Skeletal muscle satellite cell (primary cell): ENCODE measurements around the gene TLCD1. TPM values are rescaled to one million over a fixed set of nuclear protein-coding genes. Genes with fewer than 3 reads are reported as not detected.

Source experiments
- H3K27me3 ChIP-seq: 2 replicates; pipeline ENCODE4 v1.7.0; 2013; ENCODE audit warnings: low read length; ENCODE audit not compliant: control insufficient read depth, insufficient read depth
- H3K36me3 ChIP-seq: 2 replicates; pipeline ENCODE4 v1.7.0; 2013; ENCODE audit warnings: mild to moderate bottlenecking, control low read depth, low read length; ENCODE audit not compliant: insufficient read depth
- H3K4me1 ChIP-seq: 2 replicates; pipeline ENCODE4 v1.7.0; 2013; ENCODE audit warnings: low read length; ENCODE audit not compliant: control insufficient read depth, insufficient read depth
- H3K4me2 ChIP-seq: 2 replicates; pipeline ENCODE4 v1.7.0; 2013; ENCODE audit warnings: mild to moderate bottlenecking, low read length
- H3K4me3 ChIP-seq: 2 replicates; pipeline ENCODE4 v1.7.0; 2013; ENCODE audit warnings: low read length
- H3K9ac ChIP-seq: 2 replicates; pipeline ENCODE4 v1.7.0; 2013; ENCODE audit warnings: mild to moderate bottlenecking, low read depth, low read length, moderate library complexity
- H3K9me3 ChIP-seq: replicated peaks from 2 replicates; pipeline ENCODE4 v1.7.0; 2013; ENCODE audit warnings: mild to moderate bottlenecking, control low read depth, low read length
- small RNA-seq: library from RNA; depleted of rRNA; stranded (forward); fragments of <200 nt; gene quantifications from one replicate; pipeline ENCODE3, GENCODE V24; 2012

The TLCD1 gene

GRCh38 chr17:28684963-28685362, 41.1 kb downstream of the TLCD1 start:
- Histone ChIP-seq H3K4me2 (no peak overlapping the region), H3K9me3 (no peaks in the 10 kb centered on the region), H3K4me1 (no peaks in the 10 kb centered on the region), H3K36me3 (peaks cover 90% of the 10 kb centered on the region), H3K4me3 (no peak overlapping the region), H3K9ac (no peak overlapping the region), H3K27me3 (no peaks in the 10 kb centered on the region)

GRCh38 chr17:28682655-28683054, 43.4 kb downstream of the TLCD1 start:
- H3K4me3 ChIP-seq, result no peak overlapping the region
- no peaks in the 10 kb centered on the region for H3K27me3 ChIP-seq
- H3K9me3 ChIP-seq, result no peaks in the 10 kb centered on the region
- no peak overlapping the region for H3K4me2 ChIP-seq
- H3K9ac ChIP-seq, result no peak overlapping the region
- no peaks in the 10 kb centered on the region for H3K4me1 ChIP-seq
- peaks cover 80% of the 10 kb centered on the region for H3K36me3 ChIP-seq

GRCh38 chr17:28675980-28676379, 50.1 kb downstream of the TLCD1 start:
- Histone ChIP-seq H3K4me3 (no peak overlapping the region), H3K9ac (no peak overlapping the region), H3K4me1 (no peaks in the 10 kb centered on the region), H3K36me3 (peaks cover 81% of the 10 kb centered on the region), H3K9me3 (no peaks in the 10 kb centered on the region), H3K4me2 (no peak overlapping the region), H3K27me3 (no peaks in the 10 kb centered on the region)

- H3K9me3 ChIP-seq, result no peaks in the 10 kb centered on the region
- H3K4me3 ChIP-seq, result no peak overlapping the region
- no peaks in the 10 kb centered on the region for H3K4me1 ChIP-seq
- H3K9ac ChIP-seq, result no peak overlapping the region
- peaks cover 79% of the 10 kb centered on the region for H3K36me3 ChIP-seq
- H3K4me2 ChIP-seq, result no peak overlapping the region
- no peaks in the 10 kb centered on the region for H3K27me3 ChIP-seq
Measured at GRCh38 chr17:28675490-28675889, 50.5 kb downstream of the TLCD1 start.

Small RNA genes within 50 kb of the gene (small RNA-seq; reads per million reads assigned to genes)
- not detected for gene SNORD42A
- gene SNORD42B, result 0.49 reads per million
- gene SNORD4A, result not detected
- not detected for gene SNORD4B
